Spleen (tissue), 7 donors: ENCODE measurements around the gene ARL17B.
"Not testable (repeated sequence)": the region's sequence is repeated elsewhere in the genome, so short reads cannot be mapped to it uniquely, and the experiment has no call there.

ENCODE experiments used
- POLR2A ChIP-seq, 3 donors: fragments of 450-650 bp; IDR thresholded peaks; one replicate each; pipeline ENCODE4 v1.5.1; 2017; ENCODE audit warnings: antibody characterized with exemption in 3 of 3, mild to moderate bottlenecking in 1 of 3
- POLR2AphosphoS5 ChIP-seq, 3 donors: sonication (generic); formaldehyde crosslinking; IDR thresholded peaks; one replicate each; pipeline ENCODE4 v1.5.1; 2017; ENCODE audit warnings: antibody characterized with exemption in 3 of 3
- TF ChIP-seq, protein P1 (sequence below), 11 experiments: fragments of 200-600 bp in 7 of 11; fragments of 450-650 bp in 4 of 11; sonication (generic) in 4 of 11; IDR thresholded peaks in 8 of 11; conservative IDR thresholded peaks in 3 of 11; 1 replicate in 7 of 11; 2 replicates in 4 of 11; pipeline versions ENCODE4 v1.4.0 to v1.8.0; 2016 to 2021; ENCODE audit warnings: antibody characterized with exemption in 11 of 11, inconsistent platforms in 4 of 11, mild to moderate bottlenecking in 1 of 11
- donor health status: DM: no; HTN: no; CAD: no; lungs with moderate emphysema.
- donor health status: DM: no; HTN: no; CAD: no.
- donor health status: DM: no; HTN: no; CAD: no.

DNA sequence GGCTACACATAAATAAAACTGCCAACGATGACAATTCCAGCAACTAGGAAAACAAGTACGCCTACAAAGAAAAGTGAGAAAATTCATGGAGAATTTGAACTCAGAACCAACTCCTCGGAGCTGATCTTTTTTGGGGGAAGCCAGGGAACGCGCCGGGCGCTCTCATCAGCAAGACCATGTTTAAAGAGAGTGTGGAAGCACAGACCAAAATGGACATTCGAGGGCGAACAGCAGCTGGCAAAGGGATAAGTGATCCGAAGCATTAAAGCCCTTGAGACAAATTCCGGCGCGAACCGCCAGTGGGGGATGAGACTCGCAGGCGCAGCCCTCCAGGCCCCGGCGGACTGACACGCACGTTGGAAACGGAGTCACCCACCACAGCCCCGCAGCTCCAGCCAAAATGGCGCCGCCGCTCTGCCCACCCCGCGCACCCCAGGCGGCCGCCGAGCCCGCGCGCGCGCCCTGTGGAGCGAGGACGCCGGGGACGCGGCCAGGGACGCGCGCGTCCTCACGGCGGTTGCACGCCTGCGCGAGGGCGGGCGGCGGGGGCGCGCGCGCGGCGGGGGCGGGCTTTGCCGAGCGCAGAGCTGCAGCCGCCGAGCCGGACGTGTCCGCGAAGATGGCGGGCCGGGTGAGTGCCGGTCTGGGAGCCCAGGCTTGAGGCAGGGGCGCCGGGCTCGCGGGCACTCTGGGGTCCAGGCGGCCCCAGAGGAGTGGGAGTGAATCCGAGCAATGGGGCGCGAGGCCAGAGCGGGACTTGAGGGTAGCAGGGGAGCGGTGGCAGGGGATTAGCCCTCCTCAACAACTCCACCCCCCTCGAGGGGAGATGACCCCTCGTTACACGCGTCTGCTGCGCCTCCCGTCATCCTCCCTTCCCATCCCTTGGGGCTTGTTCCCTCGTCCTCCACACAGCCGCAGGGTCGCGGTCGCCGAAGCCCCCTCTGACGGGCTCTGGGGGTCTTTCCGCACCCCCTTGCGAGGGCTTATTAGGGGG is 11.0 kb upstream of the ARL17B start:
- TF ChIP-seq, protein P1, sequence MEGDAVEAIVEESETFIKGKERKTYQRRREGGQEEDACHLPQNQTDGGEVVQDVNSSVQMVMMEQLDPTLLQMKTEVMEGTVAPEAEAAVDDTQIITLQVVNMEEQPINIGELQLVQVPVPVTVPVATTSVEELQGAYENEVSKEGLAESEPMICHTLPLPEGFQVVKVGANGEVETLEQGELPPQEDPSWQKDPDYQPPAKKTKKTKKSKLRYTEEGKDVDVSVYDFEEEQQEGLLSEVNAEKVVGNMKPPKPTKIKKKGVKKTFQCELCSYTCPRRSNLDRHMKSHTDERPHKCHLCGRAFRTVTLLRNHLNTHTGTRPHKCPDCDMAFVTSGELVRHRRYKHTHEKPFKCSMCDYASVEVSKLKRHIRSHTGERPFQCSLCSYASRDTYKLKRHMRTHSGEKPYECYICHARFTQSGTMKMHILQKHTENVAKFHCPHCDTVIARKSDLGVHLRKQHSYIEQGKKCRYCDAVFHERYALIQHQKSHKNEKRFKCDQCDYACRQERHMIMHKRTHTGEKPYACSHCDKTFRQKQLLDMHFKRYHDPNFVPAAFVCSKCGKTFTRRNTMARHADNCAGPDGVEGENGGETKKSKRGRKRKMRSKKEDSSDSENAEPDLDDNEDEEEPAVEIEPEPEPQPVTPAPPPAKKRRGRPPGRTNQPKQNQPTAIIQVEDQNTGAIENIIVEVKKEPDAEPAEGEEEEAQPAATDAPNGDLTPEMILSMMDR (IDR thresholded peaks at IDR 0.05 in 8 of 11, conservative IDR thresholded peaks at IDR 0.05 in 3 of 11), result not testable (repeated sequence)
- TF ChIP-seq POLR2AphosphoS5, POLR2A (IDR thresholded peaks at IDR 0.05): not testable (repeated sequence)
